ENCODE data around the gene CASP14.
"Not testable (repeated sequence)": the region's sequence is repeated elsewhere in the genome, so short reads cannot be mapped to it uniquely, and the experiment has no call there.

CASP14 gene

DNA sequence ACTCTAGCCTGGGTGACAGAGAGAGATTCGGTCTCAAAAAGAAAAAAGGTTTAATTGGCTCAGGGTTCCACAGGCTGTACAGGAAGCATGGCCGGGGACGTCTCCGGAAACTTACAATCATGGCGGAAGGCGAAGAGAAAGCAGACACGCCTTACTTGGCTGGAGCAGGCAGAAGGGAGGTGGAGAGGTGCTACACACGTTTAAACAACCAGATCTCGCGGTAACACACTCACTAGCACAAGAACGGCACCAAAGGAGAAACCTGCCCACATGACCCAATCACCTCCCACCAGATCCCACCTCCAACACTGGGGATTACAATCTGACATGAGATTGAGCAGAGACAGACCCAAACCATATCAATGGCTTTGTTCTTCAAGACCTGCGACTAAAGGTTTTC, 12.8 kb downstream of the CASP14 start:
- Histone ChIP-seq H3K4me3 (no peak overlapping the region), H3K27ac (no peak overlapping the region)

DNA sequence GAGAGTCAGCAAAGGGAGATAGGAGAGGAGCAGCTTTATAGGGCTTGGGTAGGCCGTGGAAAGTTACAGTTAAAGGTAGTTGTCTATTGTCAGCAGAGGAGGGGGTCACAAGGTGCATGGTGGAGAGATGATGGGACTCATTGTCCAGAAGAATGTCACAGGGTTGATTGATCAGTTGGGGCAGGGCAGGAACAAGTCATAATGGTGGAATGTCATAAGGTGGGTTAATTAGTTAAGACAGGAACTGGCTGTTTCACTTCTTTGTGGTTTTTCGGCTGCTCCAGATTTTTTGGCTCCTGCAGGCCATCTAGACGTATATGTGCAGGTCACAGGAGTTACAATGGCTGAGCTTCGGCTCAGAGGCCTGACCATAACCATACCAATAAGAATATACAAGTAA, 21.1 kb downstream of the CASP14 start:
- H3K27ac ChIP-seq, H3K4me3 ChIP-seq: not testable (repeated sequence)

DNA sequence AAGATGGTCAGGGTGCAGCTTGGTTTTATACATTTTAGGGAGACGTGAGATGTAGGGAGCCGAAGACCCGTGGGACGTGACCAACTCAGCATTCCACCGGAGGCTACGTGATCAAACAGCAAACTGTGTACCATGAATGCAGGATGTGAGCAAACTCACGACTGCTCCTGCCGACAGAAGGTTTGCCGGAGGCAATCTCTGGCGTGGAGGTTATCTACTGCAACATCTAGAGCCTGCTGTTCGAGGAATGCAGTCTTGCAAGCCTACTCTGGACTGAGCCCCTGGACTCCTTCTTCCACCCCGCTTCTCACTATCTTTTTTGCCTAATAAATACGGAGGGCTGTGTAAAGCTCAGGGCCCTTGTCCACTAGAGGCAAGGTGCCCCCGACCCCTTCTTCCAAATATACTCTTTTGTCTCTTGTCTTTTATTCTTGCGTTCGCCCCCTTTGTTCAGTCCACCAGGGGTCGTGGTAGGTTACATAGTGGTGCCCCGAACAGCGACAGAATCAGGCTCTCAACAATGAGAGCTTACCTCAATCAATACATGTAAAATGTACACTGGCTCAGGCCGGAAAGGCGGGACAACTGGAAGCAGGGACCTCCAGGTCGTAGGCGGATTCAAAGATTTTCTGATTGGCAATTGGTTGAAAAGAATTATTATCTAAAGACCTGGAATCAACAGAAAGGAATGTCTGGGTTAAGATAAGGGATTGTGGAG, 23.8 kb downstream of the CASP14 start:
- H3K27ac ChIP-seq, result peak overlapping the region in 1 of 21 experiments; percentile 57
- H3K4me3 ChIP-seq, result no peak overlapping the region

DNA sequence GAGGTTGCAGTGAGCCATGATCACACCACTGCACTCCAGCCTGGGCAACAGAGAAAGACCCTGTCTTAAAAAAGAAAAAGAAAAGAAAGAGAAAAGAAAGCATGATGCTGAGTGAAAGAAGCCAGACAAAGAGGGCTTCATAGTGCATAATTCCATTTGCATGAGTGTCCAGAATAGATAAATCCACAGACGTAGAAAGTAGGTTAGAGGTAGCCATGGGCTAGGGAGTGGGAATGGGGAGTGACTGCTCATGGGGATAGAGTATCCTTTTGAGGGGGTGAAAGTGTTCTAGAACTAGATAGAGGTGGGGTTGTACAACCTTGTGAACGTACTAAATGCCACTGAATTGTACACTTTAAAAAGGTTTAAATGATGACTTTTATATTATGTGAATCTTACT, 25.1 kb downstream of the CASP14 start:
- no peak overlapping the region for H3K4me3 ChIP-seq
- H3K27ac ChIP-seq, result peak overlapping the region in 2 of 21 experiments; percentile 38 to 47

DNA sequence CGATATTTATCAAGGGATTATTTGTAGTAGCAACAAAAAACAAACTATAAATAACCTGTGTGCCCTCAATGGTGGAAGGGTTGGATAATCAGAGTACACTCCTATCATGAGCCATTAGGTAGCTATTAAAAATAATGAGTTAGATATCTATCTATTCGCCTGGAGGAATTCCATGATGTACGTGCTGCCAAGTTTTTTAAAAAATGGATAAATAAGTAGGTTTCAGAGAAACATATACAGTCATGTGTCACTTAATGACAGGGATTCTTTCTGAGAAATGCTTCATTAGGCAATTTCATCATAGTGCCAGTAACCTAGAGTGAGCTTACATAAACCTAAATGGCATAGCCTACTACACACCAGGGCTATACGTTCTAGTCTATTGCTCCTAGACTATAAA, 26.5 kb downstream of the CASP14 start:
- Histone ChIP-seq H3K4me3 (no peak overlapping the region), H3K27ac (no peak overlapping the region)

DNA sequence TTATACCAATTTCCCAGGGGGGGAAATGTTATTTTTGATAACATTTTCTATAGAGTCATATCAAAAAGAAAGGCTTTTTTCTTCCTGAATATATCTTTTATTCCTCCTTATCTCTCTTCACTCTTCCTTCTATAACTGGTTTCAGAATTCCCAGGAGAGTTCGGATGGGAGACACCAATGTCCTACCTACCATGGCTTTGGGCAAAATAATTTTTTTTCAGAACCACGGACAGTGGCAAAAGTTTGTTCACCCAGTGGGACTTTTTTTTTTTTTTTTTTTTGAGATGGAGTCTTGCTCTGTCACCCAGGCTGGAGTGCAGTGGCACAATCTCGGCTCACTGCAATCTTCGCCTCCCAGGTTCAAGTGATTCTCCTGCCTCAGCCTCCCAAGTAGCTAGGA, 30.7 kb downstream of the CASP14 start:
- not testable (repeated sequence) for H3K4me3 ChIP-seq, H3K27ac ChIP-seq

DNA sequence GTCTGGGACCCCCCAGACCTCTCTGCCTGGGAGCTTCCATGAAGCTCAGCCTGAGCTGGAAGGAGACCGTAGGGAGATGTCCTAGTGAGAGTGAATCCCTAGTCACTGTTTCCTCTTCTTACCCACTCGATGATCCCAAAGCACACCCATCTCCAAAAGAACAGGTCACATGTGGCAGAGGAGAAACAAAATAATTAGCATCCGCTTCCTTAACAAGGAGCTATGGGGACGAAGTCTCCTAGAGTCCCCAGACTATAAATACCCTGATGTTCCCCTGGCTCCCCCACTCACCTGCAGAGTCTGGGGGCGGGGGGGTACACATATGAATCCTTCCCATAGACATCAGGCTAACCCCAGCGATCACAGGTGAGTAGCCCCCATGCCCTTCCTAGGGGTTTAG, 32.6 kb downstream of the CASP14 start, which contains the start of gene OR1I1:
OR1I1 (plus strand) TSS at position 301 of the 400 bp plus-strand sequence. CDS start 4,855 bp downstream, outside the sequence.
- no peak within 1 kb of the TSS for H3K4me3 ChIP-seq
- no peak within 1 kb of the TSS for H3K27ac ChIP-seq

DNA sequence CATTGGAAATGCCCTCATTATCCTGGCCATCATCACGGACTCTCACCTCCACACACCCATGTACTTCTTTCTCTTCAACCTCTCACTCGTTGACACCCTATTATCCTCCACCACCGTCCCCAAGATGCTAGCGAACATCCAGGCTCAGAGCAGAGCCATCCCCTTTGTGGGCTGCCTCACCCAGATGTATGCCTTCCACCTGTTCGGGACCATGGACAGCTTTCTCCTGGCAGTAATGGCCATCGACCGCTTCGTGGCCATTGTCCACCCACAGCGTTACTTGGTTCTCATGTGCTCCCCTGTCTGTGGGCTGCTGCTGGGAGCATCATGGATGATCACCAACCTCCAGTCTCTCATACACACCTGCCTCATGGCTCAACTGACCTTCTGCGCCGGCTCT, 37.9 kb downstream of the CASP14 start:
- Histone ChIP-seq H3K27ac (no peak overlapping the region), H3K4me3 (no peak overlapping the region)

DNA sequence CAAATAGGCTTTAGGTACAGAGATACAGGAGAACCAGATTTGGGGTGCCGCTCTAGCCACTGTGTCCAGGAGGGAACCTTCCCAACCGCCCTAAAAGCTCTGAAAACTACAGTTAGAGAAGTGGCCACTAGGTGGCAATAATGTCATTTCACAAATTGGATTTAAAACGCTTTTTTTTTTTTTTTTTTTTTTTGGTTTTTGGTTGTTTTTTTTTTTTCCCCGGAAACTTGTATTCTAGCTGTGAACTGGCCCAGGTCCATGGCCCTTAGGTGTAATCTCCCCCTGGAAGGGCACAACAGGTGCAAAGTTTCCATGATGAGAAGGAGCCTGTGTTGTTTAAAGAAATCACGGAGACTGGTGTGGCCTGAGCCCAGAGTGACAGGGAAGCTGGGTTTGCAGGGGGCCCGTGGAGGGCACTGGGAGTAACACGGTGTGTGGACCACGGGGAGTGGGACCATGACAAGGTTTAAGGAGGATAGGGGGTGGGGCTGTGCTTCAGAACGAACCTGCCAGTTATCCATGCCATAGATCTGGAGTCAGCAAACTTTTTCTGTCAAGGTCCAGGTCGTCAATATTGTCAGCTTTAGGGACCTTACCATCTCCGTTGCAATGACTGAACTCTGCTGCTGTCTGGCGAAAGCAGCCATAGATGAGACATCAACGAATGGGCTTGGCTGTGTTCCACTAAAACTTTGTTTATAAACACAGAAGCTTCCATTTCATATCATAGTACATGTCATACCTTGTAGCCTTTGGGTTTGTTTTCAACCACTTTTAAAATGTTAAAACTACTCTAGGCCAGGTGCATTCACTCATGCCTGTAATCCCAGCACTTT, 42.9 kb downstream of the CASP14 start:
- no peak overlapping the region for H3K27ac ChIP-seq

DNA sequence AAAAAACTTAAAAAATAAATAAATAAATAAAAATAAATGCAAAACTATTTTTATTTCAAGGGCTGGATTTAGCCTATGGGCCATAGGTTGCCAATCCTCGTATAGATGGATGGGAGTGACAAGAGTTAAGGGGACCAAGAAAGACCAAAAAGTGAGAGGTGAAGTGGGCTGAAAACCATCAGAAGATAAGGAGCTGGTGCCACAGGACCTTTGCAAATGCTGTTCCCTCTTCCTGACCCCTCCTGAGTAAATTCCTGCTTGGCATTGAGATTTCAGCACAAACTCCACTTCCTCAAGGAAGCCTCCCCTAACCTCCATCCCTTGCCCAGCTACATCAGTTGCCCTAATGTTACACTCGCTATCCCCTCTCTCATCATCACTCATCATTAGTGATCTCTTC, 43.7 kb downstream of the CASP14 start:
- Histone ChIP-seq H3K27ac (no peak overlapping the region), H3K4me3 (no peak overlapping the region)

More for the DNA sequence above, 42.9 kb downstream of the CASP14 start:
- H3K4me3 ChIP-seq, result no peak overlapping the region

DNA sequence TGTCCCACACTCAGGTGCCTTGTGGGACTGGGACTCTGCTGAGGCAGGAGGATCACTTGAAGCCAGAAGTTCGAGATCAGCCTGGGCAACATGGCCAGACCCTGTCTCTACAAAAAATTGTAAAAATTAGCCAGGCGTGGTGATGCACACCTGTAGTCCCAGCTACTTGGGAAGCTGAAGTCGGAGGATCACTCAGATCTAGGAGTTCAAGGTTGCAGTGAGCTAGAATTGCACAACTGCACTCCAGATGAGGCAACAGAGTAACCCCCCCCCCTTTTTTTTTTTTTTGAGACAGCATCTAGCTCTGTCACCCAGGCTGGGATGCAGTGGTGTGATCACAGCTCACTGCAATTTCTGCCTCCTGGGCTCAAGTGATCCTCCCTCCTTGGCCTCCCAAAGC, 46.9 kb downstream of the CASP14 start:
- Histone ChIP-seq H3K4me3 (no peak overlapping the region), H3K27ac (no peak overlapping the region)

DNA sequence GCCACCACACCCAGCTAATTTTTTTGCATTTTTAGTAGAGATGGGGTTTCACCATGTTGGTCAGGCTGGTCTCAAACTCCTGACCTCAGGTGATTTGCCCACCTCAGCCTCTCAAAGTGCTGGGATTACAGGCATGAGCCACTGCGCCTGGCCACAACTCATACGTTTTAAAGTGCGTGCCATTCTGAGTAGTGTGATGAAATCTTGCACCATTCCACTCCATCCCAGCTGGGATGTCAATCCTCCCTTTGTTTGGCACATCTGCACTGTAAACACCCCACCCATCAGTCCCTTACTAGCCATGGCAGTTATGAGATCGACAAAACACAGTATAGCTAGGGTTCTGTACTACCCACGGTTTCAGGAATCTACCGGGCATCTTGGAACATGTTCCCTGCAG, 48.7 kb downstream of the CASP14 start:
- not testable (repeated sequence) for H3K4me3 ChIP-seq
- peak overlapping the region in 11 of 21 experiments; percentile 4 to 71 (median 41) for H3K27ac ChIP-seq

DNA sequence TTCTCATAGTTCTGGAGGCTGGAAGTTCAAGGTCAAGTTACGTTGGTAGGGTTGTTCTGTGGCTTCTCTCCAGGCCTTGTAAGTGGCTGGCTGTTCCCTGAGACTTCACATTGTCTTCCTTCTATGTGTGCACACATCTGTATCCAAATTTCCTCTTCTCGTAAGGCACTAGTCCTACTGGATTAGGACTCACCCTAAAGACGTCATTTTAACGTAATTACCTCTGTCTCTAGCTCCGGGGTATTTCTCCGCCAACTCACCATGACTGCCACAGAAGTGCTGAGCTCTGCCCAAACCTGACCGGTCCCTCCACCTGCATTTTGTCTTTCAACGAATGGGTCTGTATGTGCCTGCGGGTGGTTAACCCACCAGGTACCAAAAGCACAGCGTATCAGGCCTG, 49.2 kb downstream of the CASP14 start:
- no peak overlapping the region for H3K4me3 ChIP-seq
- H3K27ac ChIP-seq, result peak overlapping the region in 10 of 21 experiments; percentile 11 to 71 (median 41)

DNA sequence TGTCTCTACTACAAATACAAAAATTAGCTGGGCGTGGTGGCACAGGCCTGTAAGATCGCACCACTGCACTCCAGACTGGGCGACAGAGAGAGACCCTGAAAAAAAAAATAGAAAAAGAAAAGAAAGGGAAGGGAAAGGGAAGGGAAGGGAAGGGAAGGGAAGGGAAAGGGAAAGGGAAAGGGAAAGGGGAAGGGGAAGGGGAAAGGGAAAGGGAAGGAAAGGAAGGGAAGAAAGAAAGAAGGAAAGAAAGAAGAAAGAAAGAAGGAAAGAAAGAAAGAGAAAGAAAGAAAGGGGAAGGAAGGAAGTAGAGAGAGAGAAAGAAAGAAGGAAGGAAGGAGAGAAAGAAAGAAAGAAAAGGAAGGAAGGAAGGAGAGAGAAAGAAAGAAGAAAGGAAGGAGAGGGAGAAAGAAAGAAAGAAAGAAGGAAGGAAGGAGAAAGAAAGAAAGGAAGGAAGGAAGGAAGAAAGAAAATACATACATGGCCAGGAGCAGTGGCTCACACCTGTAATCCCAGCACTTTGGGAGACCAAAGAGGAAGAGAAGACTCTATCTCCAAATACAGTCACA, 49.8 kb downstream of the CASP14 start:
- H3K27ac ChIP-seq, result no peak overlapping the region
- no peak overlapping the region for H3K4me3 ChIP-seq

DNA sequence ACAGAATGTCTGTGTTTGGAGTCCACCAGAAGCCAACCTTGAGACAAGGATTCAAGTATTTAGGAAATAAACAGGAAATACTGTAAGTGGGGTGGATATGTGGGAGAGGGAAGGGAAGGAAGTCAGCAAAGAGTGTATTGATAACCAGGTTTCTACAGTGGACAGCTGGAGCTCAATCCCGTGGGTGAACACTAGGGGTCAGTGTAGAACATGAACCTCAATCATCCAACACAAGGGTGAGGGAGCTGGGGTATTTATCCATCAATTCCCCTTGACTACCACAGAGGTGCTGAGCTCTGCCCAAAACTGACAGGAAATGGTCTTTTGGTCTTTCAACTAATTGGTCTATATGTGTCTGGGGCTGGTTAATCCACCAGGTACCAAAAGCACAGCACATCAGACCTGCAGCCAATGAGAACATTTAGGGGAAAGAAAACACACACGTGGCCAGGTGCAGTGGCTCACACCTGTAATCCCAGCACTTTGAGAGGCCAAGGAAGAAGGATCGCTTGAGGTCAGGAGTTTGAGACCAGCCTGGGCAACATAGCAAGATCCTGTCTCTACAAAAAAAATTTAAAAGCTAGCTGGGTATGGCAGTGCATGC, 52.3 kb downstream of the CASP14 start:
- Histone ChIP-seq H3K4me3 (no peak overlapping the region), H3K27ac (no peak overlapping the region)

DNA sequence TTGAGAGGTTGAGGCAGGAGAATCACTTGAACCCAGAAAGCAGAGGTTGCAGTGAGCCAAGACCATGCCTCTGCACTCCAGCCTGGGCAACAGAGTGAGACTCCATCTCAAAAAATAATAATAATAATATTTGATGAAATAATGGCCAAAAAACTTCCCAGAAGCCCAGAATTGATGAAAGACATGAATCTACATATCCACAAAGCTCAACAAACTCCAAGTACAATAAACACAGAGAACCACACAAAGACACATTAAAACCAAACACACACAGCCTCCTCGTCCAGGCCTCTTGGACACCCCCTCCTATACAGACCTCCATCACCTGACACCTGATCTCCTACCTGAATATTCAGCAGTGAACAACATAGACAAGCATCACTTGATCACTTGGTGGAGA, 54.7 kb downstream of the CASP14 start:
- no peak overlapping the region for H3K27ac ChIP-seq
- H3K4me3 ChIP-seq, result no peak overlapping the region

DNA sequence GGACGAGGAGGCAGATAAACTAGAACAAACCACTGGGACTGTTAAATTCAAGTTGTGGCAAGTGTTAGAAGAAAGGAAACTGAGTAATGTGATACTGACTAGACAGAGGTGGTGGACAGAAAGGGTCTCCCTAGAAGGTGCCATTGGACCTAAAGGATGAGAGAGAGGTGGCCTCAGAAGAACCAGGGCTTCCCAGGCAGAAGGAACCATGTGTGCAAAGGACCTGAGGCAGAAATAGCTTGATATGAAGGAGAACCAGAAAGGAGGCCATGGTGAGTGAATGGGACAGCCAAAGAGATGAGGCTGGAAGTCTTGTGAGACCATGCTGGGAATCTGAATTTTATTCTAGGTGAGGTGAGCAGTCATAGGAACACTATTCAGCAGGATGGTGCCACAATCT, 55.1 kb downstream of the CASP14 start:
- Histone ChIP-seq H3K4me3 (no peak overlapping the region), H3K27ac (no peak overlapping the region)

DNA sequence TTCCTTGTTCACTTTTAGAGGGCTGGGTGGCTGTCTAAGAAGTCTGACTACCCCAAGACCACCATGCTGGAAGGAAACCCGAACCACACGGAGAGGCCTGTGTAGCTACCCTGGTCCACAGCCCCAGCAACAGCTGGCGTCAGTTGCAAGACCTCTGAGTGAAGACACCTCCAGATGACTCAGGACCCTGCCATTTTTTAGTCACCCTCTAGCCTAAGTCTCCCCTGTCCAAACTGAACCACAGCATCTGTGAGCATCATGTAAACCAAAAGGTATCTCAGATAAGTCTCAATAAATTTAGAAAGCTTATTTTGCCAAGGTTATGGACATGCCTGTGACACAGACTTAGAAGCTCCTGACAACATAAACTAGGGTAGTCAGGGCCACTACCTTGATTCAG, 55.8 kb downstream of the CASP14 start:
- H3K4me3 ChIP-seq, result no peak overlapping the region
- H3K27ac ChIP-seq, result no peak overlapping the region

DNA sequence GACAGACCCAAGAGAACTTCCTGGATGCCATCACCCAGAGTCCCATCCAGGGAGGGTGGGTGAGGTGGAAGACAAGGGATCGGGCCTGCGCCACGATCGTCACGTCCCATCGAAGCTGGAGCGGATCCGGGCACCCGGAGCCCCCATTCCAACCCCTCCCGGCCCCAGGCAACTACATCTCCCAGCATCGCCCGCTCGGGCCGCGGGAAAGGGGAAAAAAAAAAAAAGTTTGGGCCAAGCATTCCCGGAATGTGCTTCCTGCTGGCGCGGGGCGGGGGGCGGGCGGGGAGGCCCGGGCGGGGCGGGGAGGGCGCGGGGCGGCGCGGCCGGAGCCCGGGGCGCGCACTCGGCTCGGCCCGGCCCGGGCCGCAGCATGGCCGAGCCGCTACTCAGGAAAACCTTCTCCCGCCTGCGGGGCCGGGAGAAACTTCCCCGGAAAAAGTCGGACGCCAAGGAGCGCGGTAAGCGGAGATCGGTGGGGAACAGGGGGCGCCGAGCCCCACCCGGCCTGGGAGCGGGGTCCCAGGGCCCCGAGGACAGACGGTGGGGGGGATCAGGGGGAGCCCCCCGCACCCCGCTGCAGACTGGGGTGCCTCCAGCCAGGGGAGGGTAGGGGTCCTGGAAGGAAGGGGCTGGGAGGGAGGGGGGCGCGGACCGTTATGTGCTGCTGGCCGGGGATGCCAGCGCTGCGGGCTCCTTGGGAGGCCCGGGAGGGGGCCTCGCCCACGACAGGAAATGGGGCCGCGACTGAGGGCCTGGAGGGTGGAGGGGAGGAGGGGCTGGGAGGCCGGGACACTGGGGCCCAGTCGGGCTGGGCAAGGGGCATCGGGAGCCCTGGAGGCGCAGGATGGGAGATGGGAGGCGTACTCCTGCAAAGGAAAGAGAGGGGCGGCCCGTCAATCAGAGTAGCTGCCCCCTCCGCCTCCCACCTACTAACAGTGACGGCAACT, 58.1 kb downstream of the CASP14 start, which contains the start of gene SYDE1:
SYDE1 (plus strand) TSS at position 341 of the 950 bp plus-strand sequence; CDS start at position 374, 33 bp downstream.
- H3K27ac ChIP-seq, result peak within 1 kb of the TSS; percentile 79 to 97 (median 88)

More for the DNA sequence above, 58.1 kb downstream of the CASP14 start, which contains the start of gene SYDE1:
- H3K4me3 ChIP-seq, result peak within 1 kb of the TSS; percentile 52 to 63 (median 57)
